Body of pancreas (tissue), 4 donors: ENCODE measurements around the gene ZBP1.

ENCODE experiments used
- POLR2A ChIP-seq, 3 donors: fragments of 450-650 bp; IDR thresholded peaks; one replicate each; pipeline ENCODE4 v1.6.1; 2016; ENCODE audit warnings: antibody characterized with exemption in 3 of 3, mild to moderate bottlenecking in 2 of 3
- TF ChIP-seq, protein P1 (sequence below), 7 experiments: fragments of 450-650 bp in 4 of 7; fragments of 200-600 bp in 3 of 7; sonication (generic) in 3 of 7; IDR thresholded peaks; one replicate each; pipeline ENCODE4 v1.5.1; 2016 to 2019; ENCODE audit warnings: antibody characterized with exemption in 7 of 7

DNA sequence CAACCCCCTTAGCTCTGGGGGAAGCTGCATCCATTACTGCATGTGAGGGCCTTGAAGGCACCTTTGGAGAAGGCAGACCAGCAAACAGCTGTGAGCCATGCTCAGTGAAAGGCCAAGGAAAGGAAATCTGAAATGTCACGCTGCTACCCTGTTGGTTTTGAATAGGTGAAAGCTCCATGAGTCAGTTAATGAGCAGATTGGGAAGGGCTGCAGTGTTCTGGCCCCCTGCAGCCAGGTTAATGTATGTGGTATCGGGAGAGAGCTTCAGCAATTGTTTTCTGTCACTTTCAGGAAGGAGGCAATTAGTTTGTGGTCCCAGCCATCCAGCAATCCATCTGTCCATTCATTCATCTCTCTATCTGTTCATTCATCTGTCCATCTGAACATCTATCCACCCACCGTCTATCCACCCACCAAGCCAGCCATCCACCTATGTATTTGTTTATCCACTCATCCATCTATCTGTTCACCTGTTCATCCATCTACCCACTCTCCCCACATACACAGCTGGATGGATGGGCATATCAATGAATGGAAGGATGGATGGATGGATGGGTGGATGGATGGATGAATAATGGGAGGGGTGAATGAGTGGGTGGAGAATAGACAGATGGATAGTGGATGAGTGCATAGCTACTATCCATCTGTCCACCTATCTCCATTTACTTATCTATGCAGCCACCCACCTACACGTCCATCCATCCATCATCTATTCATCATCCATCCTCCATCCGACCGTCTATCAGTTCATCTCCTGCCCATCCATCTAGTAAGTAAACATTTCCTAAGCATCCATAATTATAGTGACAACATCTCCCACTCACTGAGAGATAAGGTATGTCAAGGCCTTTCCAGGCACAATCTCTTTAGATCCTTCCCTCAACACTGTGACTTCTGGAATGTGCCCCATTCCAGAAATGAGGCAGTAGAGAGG, 43.3 kb downstream of the ZBP1 start:
- TF ChIP-seq, protein P1, sequence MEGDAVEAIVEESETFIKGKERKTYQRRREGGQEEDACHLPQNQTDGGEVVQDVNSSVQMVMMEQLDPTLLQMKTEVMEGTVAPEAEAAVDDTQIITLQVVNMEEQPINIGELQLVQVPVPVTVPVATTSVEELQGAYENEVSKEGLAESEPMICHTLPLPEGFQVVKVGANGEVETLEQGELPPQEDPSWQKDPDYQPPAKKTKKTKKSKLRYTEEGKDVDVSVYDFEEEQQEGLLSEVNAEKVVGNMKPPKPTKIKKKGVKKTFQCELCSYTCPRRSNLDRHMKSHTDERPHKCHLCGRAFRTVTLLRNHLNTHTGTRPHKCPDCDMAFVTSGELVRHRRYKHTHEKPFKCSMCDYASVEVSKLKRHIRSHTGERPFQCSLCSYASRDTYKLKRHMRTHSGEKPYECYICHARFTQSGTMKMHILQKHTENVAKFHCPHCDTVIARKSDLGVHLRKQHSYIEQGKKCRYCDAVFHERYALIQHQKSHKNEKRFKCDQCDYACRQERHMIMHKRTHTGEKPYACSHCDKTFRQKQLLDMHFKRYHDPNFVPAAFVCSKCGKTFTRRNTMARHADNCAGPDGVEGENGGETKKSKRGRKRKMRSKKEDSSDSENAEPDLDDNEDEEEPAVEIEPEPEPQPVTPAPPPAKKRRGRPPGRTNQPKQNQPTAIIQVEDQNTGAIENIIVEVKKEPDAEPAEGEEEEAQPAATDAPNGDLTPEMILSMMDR (IDR thresholded peaks at IDR 0.05), result no peak
- no peak for TF ChIP-seq POLR2A (IDR thresholded peaks at IDR 0.05)
